Panc1 (cell line): ENCODE data around the gene GALNT13.

Source experiments
- POLR2AphosphoS5 ChIP-seq: IDR thresholded peaks from 2 replicates; pipeline ENCODE4 v1.6.1; 2012; ENCODE audit warnings: mild to moderate bottlenecking, low read depth, low read length, moderate library complexity
- TF ChIP-seq, protein P1 (sequence below), 2 experiments: IDR thresholded peaks; 2 replicates each; pipeline ENCODE4 v1.6.1; 2011 to 2012; ENCODE audit warnings: low read depth in 2 of 2, control low read depth in 1 of 2, low read length in 1 of 2, mild to moderate bottlenecking in 1 of 2, moderate library complexity in 1 of 2; ENCODE audit not compliant: insufficient read depth in 1 of 2
- TF ChIP-seq, protein P2 (sequence below): fragments of 450-650 bp; IDR thresholded peaks from 2 replicates; pipeline ENCODE4 v1.5.1; 2017; ENCODE audit warnings: mild to moderate bottlenecking

DNA sequence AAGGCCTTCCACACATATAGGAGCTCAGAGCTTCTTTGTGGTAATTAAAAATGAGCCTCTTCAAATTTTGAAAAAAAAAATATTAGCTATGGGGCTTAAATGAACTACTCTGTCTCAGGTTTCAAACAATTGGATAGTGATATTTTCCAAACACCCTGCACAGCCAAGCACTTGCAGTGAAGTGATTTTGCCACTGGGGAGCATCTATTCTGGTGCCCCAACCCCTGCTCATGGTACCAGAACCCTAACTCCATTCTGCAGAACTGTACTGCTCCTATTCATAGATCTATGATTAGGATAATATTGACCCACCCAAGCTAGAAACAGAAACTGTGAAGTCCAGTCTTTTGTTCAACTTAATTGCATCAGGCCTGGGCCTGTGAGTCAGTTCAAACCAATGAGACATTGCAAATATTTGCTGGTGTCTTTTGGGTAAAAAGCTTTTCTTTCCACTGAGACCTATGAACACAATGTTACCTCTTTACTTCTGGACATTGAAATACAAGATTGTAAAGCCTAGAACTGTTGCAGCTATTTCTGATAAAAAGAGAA is 324.0 kb downstream of the GALNT13 start:
- no peak for TF ChIP-seq POLR2AphosphoS5
- TF ChIP-seq, protein P1, sequence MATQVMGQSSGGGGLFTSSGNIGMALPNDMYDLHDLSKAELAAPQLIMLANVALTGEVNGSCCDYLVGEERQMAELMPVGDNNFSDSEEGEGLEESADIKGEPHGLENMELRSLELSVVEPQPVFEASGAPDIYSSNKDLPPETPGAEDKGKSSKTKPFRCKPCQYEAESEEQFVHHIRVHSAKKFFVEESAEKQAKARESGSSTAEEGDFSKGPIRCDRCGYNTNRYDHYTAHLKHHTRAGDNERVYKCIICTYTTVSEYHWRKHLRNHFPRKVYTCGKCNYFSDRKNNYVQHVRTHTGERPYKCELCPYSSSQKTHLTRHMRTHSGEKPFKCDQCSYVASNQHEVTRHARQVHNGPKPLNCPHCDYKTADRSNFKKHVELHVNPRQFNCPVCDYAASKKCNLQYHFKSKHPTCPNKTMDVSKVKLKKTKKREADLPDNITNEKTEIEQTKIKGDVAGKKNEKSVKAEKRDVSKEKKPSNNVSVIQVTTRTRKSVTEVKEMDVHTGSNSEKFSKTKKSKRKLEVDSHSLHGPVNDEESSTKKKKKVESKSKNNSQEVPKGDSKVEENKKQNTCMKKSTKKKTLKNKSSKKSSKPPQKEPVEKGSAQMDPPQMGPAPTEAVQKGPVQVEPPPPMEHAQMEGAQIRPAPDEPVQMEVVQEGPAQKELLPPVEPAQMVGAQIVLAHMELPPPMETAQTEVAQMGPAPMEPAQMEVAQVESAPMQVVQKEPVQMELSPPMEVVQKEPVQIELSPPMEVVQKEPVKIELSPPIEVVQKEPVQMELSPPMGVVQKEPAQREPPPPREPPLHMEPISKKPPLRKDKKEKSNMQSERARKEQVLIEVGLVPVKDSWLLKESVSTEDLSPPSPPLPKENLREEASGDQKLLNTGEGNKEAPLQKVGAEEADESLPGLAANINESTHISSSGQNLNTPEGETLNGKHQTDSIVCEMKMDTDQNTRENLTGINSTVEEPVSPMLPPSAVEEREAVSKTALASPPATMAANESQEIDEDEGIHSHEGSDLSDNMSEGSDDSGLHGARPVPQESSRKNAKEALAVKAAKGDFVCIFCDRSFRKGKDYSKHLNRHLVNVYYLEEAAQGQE (IDR thresholded peaks at IDR 0.05; ENCODE audit: insufficient read depth in 1 of 2, low read depth in 2 of 2, low read length in 1 of 2), result no peak
- TF ChIP-seq, protein P2, sequence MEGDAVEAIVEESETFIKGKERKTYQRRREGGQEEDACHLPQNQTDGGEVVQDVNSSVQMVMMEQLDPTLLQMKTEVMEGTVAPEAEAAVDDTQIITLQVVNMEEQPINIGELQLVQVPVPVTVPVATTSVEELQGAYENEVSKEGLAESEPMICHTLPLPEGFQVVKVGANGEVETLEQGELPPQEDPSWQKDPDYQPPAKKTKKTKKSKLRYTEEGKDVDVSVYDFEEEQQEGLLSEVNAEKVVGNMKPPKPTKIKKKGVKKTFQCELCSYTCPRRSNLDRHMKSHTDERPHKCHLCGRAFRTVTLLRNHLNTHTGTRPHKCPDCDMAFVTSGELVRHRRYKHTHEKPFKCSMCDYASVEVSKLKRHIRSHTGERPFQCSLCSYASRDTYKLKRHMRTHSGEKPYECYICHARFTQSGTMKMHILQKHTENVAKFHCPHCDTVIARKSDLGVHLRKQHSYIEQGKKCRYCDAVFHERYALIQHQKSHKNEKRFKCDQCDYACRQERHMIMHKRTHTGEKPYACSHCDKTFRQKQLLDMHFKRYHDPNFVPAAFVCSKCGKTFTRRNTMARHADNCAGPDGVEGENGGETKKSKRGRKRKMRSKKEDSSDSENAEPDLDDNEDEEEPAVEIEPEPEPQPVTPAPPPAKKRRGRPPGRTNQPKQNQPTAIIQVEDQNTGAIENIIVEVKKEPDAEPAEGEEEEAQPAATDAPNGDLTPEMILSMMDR, result no peak
